Mesenchymal stem cell (in vitro differentiated cells and primary cell): Measurements from ENCODE around the gene XPOT.

Experiments used
- DNase-seq: peaks from one replicate; pipeline ENCODE4 v3.0.0-alpha.2; 2013
- H2AFZ ChIP-seq: one replicate; pipeline ENCODE4 v1.6.1; 2013; ENCODE audit warnings: low read depth, mild to moderate bottlenecking, control low read depth, inconsistent platforms, low read length, moderate library complexity
- H2AK5ac ChIP-seq: 2 replicates; pipeline ENCODE4 v1.6.1; 2013; ENCODE audit warnings: low read length, moderate library complexity, mild to moderate bottlenecking, inconsistent platforms; ENCODE audit not compliant: severe bottlenecking
- H2BK120ac ChIP-seq: one replicate; pipeline ENCODE4 v1.6.1; 2013; ENCODE audit warnings: low read depth, mild to moderate bottlenecking, inconsistent platforms, low read length, moderate library complexity
- H2BK12ac ChIP-seq, 2 experiments: one replicate each; pipeline ENCODE4 v1.6.1; 2013; ENCODE audit warnings: inconsistent platforms in 2 of 2, low read length in 2 of 2, mild to moderate bottlenecking in 2 of 2, moderate library complexity in 2 of 2, control low read depth in 1 of 2
- H2BK15ac ChIP-seq: one replicate; pipeline ENCODE4 v1.6.1; 2013; ENCODE audit warnings: mild to moderate bottlenecking, low read depth, inconsistent platforms; ENCODE audit not compliant: poor library complexity, severe bottlenecking
- H2BK5ac ChIP-seq: 2 replicates; pipeline ENCODE4 v1.6.1; 2013; ENCODE audit warnings: low read depth, mild to moderate bottlenecking, low read length, control low read depth, inconsistent platforms; ENCODE audit not compliant: poor library complexity, severe bottlenecking
- H3K14ac ChIP-seq, 2 experiments: one replicate each; pipeline ENCODE4 v1.6.1; 2013; ENCODE audit warnings: inconsistent platforms in 2 of 2, low read length in 2 of 2, control low read depth in 1 of 2, mild to moderate bottlenecking in 1 of 2, moderate library complexity in 1 of 2
- H3K18ac ChIP-seq, 2 experiments: one replicate each; pipeline ENCODE4 v1.6.1; 2013; ENCODE audit warnings: inconsistent platforms in 2 of 2, low read length in 2 of 2, control low read depth in 1 of 2, low read depth in 1 of 2, mild to moderate bottlenecking in 1 of 2
- H3K23ac ChIP-seq, 2 experiments: one replicate each; pipeline ENCODE4 v1.6.1; 2013; ENCODE audit warnings: inconsistent platforms in 2 of 2, low read length in 2 of 2, mild to moderate bottlenecking in 2 of 2, moderate library complexity in 2 of 2, control low read depth in 1 of 2
- H3K27ac ChIP-seq: 2 replicates; pipeline ENCODE4 v1.5.1; 2013; ENCODE audit warnings: mild to moderate bottlenecking, moderate library complexity, low read length, control low read depth, inconsistent platforms; ENCODE audit not compliant: poor library complexity, severe bottlenecking
- H3K27me3 ChIP-seq, 2 experiments: 2 replicates each; pipeline versions ENCODE4 v1.6.1 to v1.7.0; 2013; ENCODE audit warnings: low read length in 2 of 2, mild to moderate bottlenecking in 2 of 2, moderate library complexity in 2 of 2, control low read depth in 1 of 2, inconsistent platforms in 1 of 2; ENCODE audit not compliant: control insufficient read depth in 1 of 2, insufficient read depth in 1 of 2
- H3K36me3 ChIP-seq, 2 experiments: 2 replicates each; pipeline versions ENCODE4 v1.6.1 to v1.7.0; 2013; ENCODE audit warnings: low read length in 2 of 2, control low read depth in 1 of 2, inconsistent platforms in 1 of 2, low read depth in 1 of 2, mild to moderate bottlenecking in 1 of 2; ENCODE audit not compliant: insufficient read depth in 2 of 2, control insufficient read depth in 1 of 2
- H3K4ac ChIP-seq, 2 experiments: one replicate each; pipeline ENCODE4 v1.6.1; 2013; ENCODE audit warnings: inconsistent platforms in 2 of 2, low read length in 2 of 2, mild to moderate bottlenecking in 2 of 2, moderate library complexity in 2 of 2, control low read depth in 1 of 2, low read depth in 1 of 2
- H3K4me1 ChIP-seq: 2 replicates; pipeline ENCODE4 v1.6.1; 2013; ENCODE audit warnings: low read depth, low read length, control low read depth; ENCODE audit not compliant: control insufficient read depth, insufficient read depth
- H3K4me2 ChIP-seq: 2 replicates; pipeline ENCODE4 v1.6.1; 2013; ENCODE audit warnings: low read length, mild to moderate bottlenecking, inconsistent platforms; ENCODE audit not compliant: poor library complexity, severe bottlenecking
- H3K4me3 ChIP-seq, 2 experiments: 2 replicates each; pipeline versions ENCODE4 v1.5.1 to v1.7.0; 2013; ENCODE audit warnings: low read length in 2 of 2, mild to moderate bottlenecking in 2 of 2, control low read depth in 1 of 2, low read depth in 1 of 2; ENCODE audit not compliant: insufficient read depth in 1 of 2
- H3K79me1 ChIP-seq: replicated peaks from 2 replicates; pipeline ENCODE4 v1.6.1; 2013; ENCODE audit warnings: mild to moderate bottlenecking, control low read depth, low read length, inconsistent platforms; ENCODE audit not compliant: poor library complexity, severe bottlenecking
- H3K9ac ChIP-seq: 2 replicates; pipeline ENCODE4 v1.7.0; 2013; ENCODE audit warnings: mild to moderate bottlenecking, low read length, moderate library complexity
- H3K9me3 ChIP-seq: 2 replicates; pipeline ENCODE4 v1.7.0; 2013; ENCODE audit warnings: mild to moderate bottlenecking, low read length; ENCODE audit not compliant: control insufficient read depth
- H4K8ac ChIP-seq: one replicate; pipeline ENCODE4 v1.6.1; 2013; ENCODE audit warnings: inconsistent platforms, mild to moderate bottlenecking, low read length, moderate library complexity
- H4K91ac ChIP-seq: one replicate; pipeline ENCODE4 v1.6.1; 2013; ENCODE audit warnings: mild to moderate bottlenecking, low read length, inconsistent platforms
- whole genome bisulfite sequencing: methylation state at CpG from one replicate; pipeline ENCODE4 v1.1.7; 2013; ENCODE audit warnings: mixed read lengths; 5-methylcytosine and 5-hydroxymethylcytosine counted together

Gene XPOT

GRCh38 chr12:64445490-64445889 is 41.3 kb downstream of the XPOT start:
- no peak overlapping the region for H2BK12ac ChIP-seq
- no peaks in the 10 kb centered on the region for H3K27me3 ChIP-seq
- no peak overlapping the region for H3K14ac ChIP-seq
- no peak overlapping the region for H2AK5ac ChIP-seq
- no peak overlapping the region for H3K27ac ChIP-seq
- H3K9me3 ChIP-seq, result no peaks in the 10 kb centered on the region
- no peak overlapping the region for H2AFZ ChIP-seq
- H3K36me3 ChIP-seq, result peaks cover 28 to 91% of the 10 kb centered on the region in 2 experiments
- no peak overlapping the region for H2BK5ac ChIP-seq
- H2BK120ac ChIP-seq, result no peak overlapping the region
- H3K23ac ChIP-seq, result no peak overlapping the region
- H3K4ac ChIP-seq, result no peak overlapping the region
- H4K91ac ChIP-seq, result no peak overlapping the region
- no peaks in the 10 kb centered on the region for H3K4me1 ChIP-seq
- no peak overlapping the region for H3K18ac ChIP-seq
- H2BK15ac ChIP-seq, result no peak overlapping the region
- H4K8ac ChIP-seq, result no peak overlapping the region
- H3K4me3 ChIP-seq, result no peak overlapping the region
- H3K79me1 ChIP-seq, result peaks cover 14% of the 10 kb centered on the region
- H3K4me2 ChIP-seq, result no peak overlapping the region
- WGBS, result no CpG with 5 or more reads among the region's 2 CpGs
- no peak overlapping the region for H3K9ac ChIP-seq
- DNase-seq, result no peak

- no peak overlapping the region for H3K14ac ChIP-seq
- H3K27me3 ChIP-seq, result no peaks in the 10 kb centered on the region
- H3K23ac ChIP-seq, result no peak overlapping the region
- H2AFZ ChIP-seq, result no peak overlapping the region
- H3K9ac ChIP-seq, result peak overlapping the region; percentile 26
- no peak overlapping the region for H3K18ac ChIP-seq
- H2BK120ac ChIP-seq, result no peak overlapping the region
- no peak overlapping the region for H3K4me3 ChIP-seq
- H2AK5ac ChIP-seq, result no peak overlapping the region
- no peak overlapping the region for H3K27ac ChIP-seq
- H3K4me2 ChIP-seq, result no peak overlapping the region
- H3K9me3 ChIP-seq, result no peaks in the 10 kb centered on the region
- H4K8ac ChIP-seq, result no peak overlapping the region
- H3K79me1 ChIP-seq, result peaks cover 14% of the 10 kb centered on the region
- DNase-seq, result no peak
- H3K36me3 ChIP-seq, result peaks cover 28 to 83% of the 10 kb centered on the region in 2 experiments
- no peak overlapping the region for H2BK15ac ChIP-seq
- no peak overlapping the region for H2BK5ac ChIP-seq
- H2BK12ac ChIP-seq, result no peak overlapping the region
- H4K91ac ChIP-seq, result no peak overlapping the region
- no CpG with 5 or more reads among the region's 1 CpG for WGBS
- H3K4ac ChIP-seq, result no peak overlapping the region
- no peaks in the 10 kb centered on the region for H3K4me1 ChIP-seq
Observed at GRCh38 chr12:64446295-64446694, 42.1 kb downstream of the XPOT start.

GRCh38 chr12:64450057-64450640 is 46.0 kb downstream of the XPOT start:
- Histone ChIP-seq H3K9ac (peak overlapping the region; percentile 98), H4K91ac (no peak overlapping the region), H3K4me1 (peaks cover 3% of the 10 kb centered on the region), H3K4ac (no peak overlapping the region), H2AFZ (no peak overlapping the region), H3K36me3 (peaks cover 12 to 47% of the 10 kb centered on the region in 2 experiments), H2AK5ac (no peak overlapping the region), H3K27ac (no peak overlapping the region), H3K23ac (peak overlapping the region in 1 of 2 experiments; percentile 24), H2BK12ac (peak overlapping the region in 1 of 2 experiments; percentile 63), H3K79me1 (peaks cover 1% of the 10 kb centered on the region), H3K18ac (no peak overlapping the region), H2BK15ac (no peak overlapping the region), H2BK5ac (no peak overlapping the region), H3K9me3 (no peaks in the 10 kb centered on the region), H2BK120ac (no peak overlapping the region), H3K4me2 (no peak overlapping the region), H3K4me3 (no peak overlapping the region), H3K27me3 (no peaks in the 10 kb centered on the region), H4K8ac (no peak overlapping the region), H3K14ac (no peak overlapping the region)
- WGBS, result 100% methylated on average over 2 of the region's 2 CpGs
- no peak for DNase-seq

- peaks cover 1% of the 10 kb centered on the region for H3K79me1 ChIP-seq
- H3K4ac ChIP-seq, result no peak overlapping the region
- no peak overlapping the region for H3K14ac ChIP-seq
- WGBS, result 8% methylated on average over 6 of the region's 8 CpGs
- H2BK15ac ChIP-seq, result no peak overlapping the region
- H3K9me3 ChIP-seq, result no peaks in the 10 kb centered on the region
- no peak overlapping the region for H2AFZ ChIP-seq
- no peaks in the 10 kb centered on the region for H3K27me3 ChIP-seq
- H4K8ac ChIP-seq, result no peak overlapping the region
- H2BK5ac ChIP-seq, result no peak overlapping the region
- no peak overlapping the region for H3K18ac ChIP-seq
- H3K4me3 ChIP-seq, result peak overlapping the region in 1 of 2 experiments; percentile 96
- H2BK12ac ChIP-seq, result no peak overlapping the region
- peak overlapping the region; percentile 98 for H3K9ac ChIP-seq
- H3K4me2 ChIP-seq, result peak overlapping the region; percentile 82
- peaks cover 3% of the 10 kb centered on the region for H3K4me1 ChIP-seq
- H2BK120ac ChIP-seq, result no peak overlapping the region
- peaks cover 12 to 42% of the 10 kb centered on the region in 2 experiments for H3K36me3 ChIP-seq
- H2AK5ac ChIP-seq, result no peak overlapping the region
- H4K91ac ChIP-seq, result no peak overlapping the region
- DNase-seq, result peak; percentile 36
- no peak overlapping the region for H3K23ac ChIP-seq
- peak overlapping the region; percentile 12 for H3K27ac ChIP-seq
Observed at GRCh38 chr12:64450711-64451486, 46.7 kb downstream of the XPOT start.
